ENCODE measurements around the gene CCT6A. TPM values are rescaled to one million over a fixed set of nuclear protein-coding genes. Genes with fewer than 3 reads are reported as not detected.
A peak's percentile ranks its signal among the peaks of the same experiment; 100 is the strongest.
"Not testable (repeated sequence)": the region's sequence is repeated elsewhere in the genome, so short reads cannot be mapped to it uniquely, and the experiment has no call there.

The CCT6A gene
- total and polyA plus RNA-seq, 10 donors: 71.5 to 139 (median 91.6) TPM

GRCh38 chr7:56106108-56107073, 54.8 kb downstream of the CCT6A start, which contains the start of gene CHCHD2:
TSS of gene CHCHD2 (minus strand) at chr7:56106476. CDS start at chr7:56106413, 63 bp downstream.
- WGBS, 5 donors: 3 to 5% (median 3%) methylated on average over 45 to 57 of the region's 57 CpGs
- TF ChIP-seq POLR2AphosphoS5 (IDR thresholded peaks at IDR 0.05) (peak; percentile 98), CTCF (IDR thresholded peaks at IDR 0.05 in 8 of 11, conservative IDR thresholded peaks at IDR 0.05 in 3 of 11) (no peak), POLR2A (IDR thresholded peaks at IDR 0.05) (peak; percentile 37 to 66 (median 64))
- intact Hi-C loops (cut with DNase I; ENCODE audit: low total_unique reads): loop anchor here (10.0 kb wide), 1 partner anchor 52 kb away; the partner anchor contains the start of genes CCT6A and PSPH
- Histone ChIP-seq H3K27me3 (replicated peaks in 1 of 7) (no peaks in the 10 kb centered on the region), H3K4me3 (peak within 1 kb of the TSS; percentile 72 to 89 (median 78)), H3K36me3 (peaks cover 0 to 36% (median 30%) of the 10 kb centered on the region in 6 donors), H3K9me3 (peaks cover 0 to 5% (median 0%) of the 10 kb centered on the region in 8 donors), H3K4me1 (peaks cover 12 to 41% (median 33%) of the 10 kb centered on the region in 6 donors), H3K27ac (peak within 1 kb of the TSS; percentile 89 to 96 (median 94))
- peak; percentile 97 for DNase-seq

- H3K27ac ChIP-seq: no peak overlapping the region
- H3K36me3 ChIP-seq: peaks cover 0 to 21% (median 15%) of the 10 kb centered on the region in 6 donors
- no peak for DNase-seq
- intact Hi-C loops (cut with DNase I; ENCODE audit: low total_unique reads): loop anchor here (10.0 kb wide), 1 partner anchor 53 kb away; the partner anchor contains the start of genes CCT6A and PSPH
- peaks cover 12 to 41% (median 33%) of the 10 kb centered on the region in 6 donors for H3K4me1 ChIP-seq
- 77 to 93% (median 86%) methylated on average over 1 of the region's 1 CpG for WGBS, 5 donors
- no peaks in the 10 kb centered on the region for H3K27me3 ChIP-seq (replicated peaks in 1 of 7)
- H3K4me3 ChIP-seq: no peak overlapping the region
- H3K9me3 ChIP-seq: peaks cover 0 to 5% (median 0%) of the 10 kb centered on the region in 8 donors
- TF ChIP-seq POLR2AphosphoS5 (IDR thresholded peaks at IDR 0.05) (no peak), CTCF (IDR thresholded peaks at IDR 0.05 in 8 of 11, conservative IDR thresholded peaks at IDR 0.05 in 3 of 11) (no peak), POLR2A (IDR thresholded peaks at IDR 0.05) (no peak)
Measured at GRCh38 chr7:56107954-56108258, 56.3 kb downstream of the CCT6A start.

- TF ChIP-seq POLR2AphosphoS5 (IDR thresholded peaks at IDR 0.05): no peak
- TF ChIP-seq CTCF (IDR thresholded peaks at IDR 0.05 in 8 of 11, conservative IDR thresholded peaks at IDR 0.05 in 3 of 11): no peak
- no peak for TF ChIP-seq POLR2A (IDR thresholded peaks at IDR 0.05)
- Histone ChIP-seq H3K36me3 (no peaks in the 10 kb centered on the region), H3K27ac (no peak overlapping the region), H3K9me3 (peaks cover 0 to 5% (median 0%) of the 10 kb centered on the region in 8 donors), H3K4me3 (no peak overlapping the region), H3K4me1 (peaks cover 0 to 14% (median 12%) of the 10 kb centered on the region in 6 donors), H3K27me3 (replicated peaks in 1 of 7) (peaks cover 0 to 10% (median under 1%) of the 10 kb centered on the region in 7 donors)
- WGBS, 5 donors: 64 to 86% (median 84%) methylated on average over 1 of the region's 1 CpG
- intact Hi-C loops (cut with DNase I; ENCODE audit: low total_unique reads): no loop called here
- DNase-seq: no peak
Measured at GRCh38 chr7:56110611-56111010, 59.0 kb downstream of the CCT6A start.

GRCh38 chr7:56112244-56112643, 60.7 kb downstream of the CCT6A start:
- H3K36me3 ChIP-seq; H3K27ac ChIP-seq; H3K9me3 ChIP-seq; intact Hi-C loops (cut with DNase I; ENCODE audit: low total_unique reads); H3K4me3 ChIP-seq; DNase-seq: not testable (repeated sequence)
- H3K4me1 ChIP-seq: peaks cover 0 to 14% (median 6%) of the 10 kb centered on the region in 6 donors
- 70 to 93% (median 89%) methylated on average over 3 of the region's 3 CpGs for WGBS, 5 donors
- peaks cover 2 to 27% (median 14%) of the 10 kb centered on the region in 7 donors for H3K27me3 ChIP-seq (replicated peaks in 1 of 7)

Small RNAs within 50 kb of the gene (small RNA-seq; reads per million reads assigned to genes)
- 0 reads per million in 4 donors for gene SNORA15
- 0 reads per million in 4 donors for gene SNORA22B

Other genes starting within 250 kb of the CCT6A start
- under 1 TPM in 2 of 7 donors, not detected in 5; 0.09 to 0.20 TPM for gene SEPTIN14, start 189.0 kb upstream of the CCT6A start, total RNA-seq
- gene SEPTIN14, start 189.0 kb upstream of the CCT6A start, polyA plus RNA-seq: not detected
- 1 to 10 TPM; 2.0 to 6.2 (median 3.5) TPM for gene ZNF713, start 164.3 kb upstream of the CCT6A start, total RNA-seq
- gene ZNF713, start 164.3 kb upstream of the CCT6A start, polyA plus RNA-seq: 1 to 10 TPM in 1 of 3 donors, under 1 TPM in 2; 0.38 to 1.0 (median 0.74) TPM
- 10 to 100 TPM in 2 of 7 donors, 1 to 10 TPM in 5; 6.4 to 10.2 (median 8.7) TPM for gene MRPS17, start 99.9 kb upstream of the CCT6A start, total RNA-seq
- gene MRPS17, start 99.9 kb upstream of the CCT6A start, polyA plus RNA-seq: 10 to 100 TPM; 10.2 to 14.1 (median 12.5) TPM
- 10 to 100 TPM; 31.8 to 54.1 (median 37.1) TPM for gene NIPSNAP2, start 87.2 kb upstream of the CCT6A start, total RNA-seq
- 10 to 100 TPM; 26.8 to 44.6 (median 29.7) TPM for gene NIPSNAP2, start 87.2 kb upstream of the CCT6A start, polyA plus RNA-seq
- 10 to 100 TPM in 2 of 7 donors, 1 to 10 TPM in 5; 5.0 to 11.3 (median 7.3) TPM for gene PSPH, start 321 bp upstream of the CCT6A start, total RNA-seq
- gene PSPH, start 321 bp upstream of the CCT6A start, polyA plus RNA-seq: 1 to 10 TPM; 2.2 to 8.4 (median 4.8) TPM
- 100 to 1,000 TPM in 6 of 7 donors, 10 to 100 TPM in 1; 96.5 to 145 (median 132) TPM for gene SUMF2, start 12.5 kb downstream of the CCT6A start, total RNA-seq
- 10 to 100 TPM; 57.1 to 81.3 (median 60.4) TPM for gene SUMF2, start 12.5 kb downstream of the CCT6A start, polyA plus RNA-seq
- 1 to 10 TPM in 6 of 7 donors, not detected in 1; 1.0 to 3.4 (median 1.8) TPM for gene PHKG1, start 41.2 kb downstream of the CCT6A start, total RNA-seq
- gene PHKG1, start 41.2 kb downstream of the CCT6A start, polyA plus RNA-seq: 1 to 10 TPM in 1 of 3 donors, under 1 TPM in 2; 0.86 to 1.2 (median 0.93) TPM
- gene CHCHD2, start 54.7 kb downstream of the CCT6A start, total RNA-seq: 100 to 1,000 TPM; 192 to 371 (median 228) TPM
- 100 to 1,000 TPM; 265 to 476 (median 453) TPM for gene CHCHD2, start 54.7 kb downstream of the CCT6A start, polyA plus RNA-seq
- gene NUPR2, start 64.7 kb downstream of the CCT6A start, total RNA-seq: not detected
- gene NUPR2, start 64.7 kb downstream of the CCT6A start, polyA plus RNA-seq: not detected